ENCODE measurements around the gene RCCD1.

- TF ChIP-seq GATA2 (IDR thresholded peaks at IDR 0.05; ENCODE audit: low read depth, low read length) (no peak), GATA3 (IDR thresholded peaks at IDR 0.05; ENCODE audit: low read depth, low read length) (no peak)
These were observed 35.8 kb upstream of the RCCD1 start for GRCh38 chr15:90918835-90919234.

Measured in SH-SY5Y (cell line).